DMS153 treated with DMSO at 0.1 percent for 48 hours (cell line): ENCODE results near the gene SYNDIG1.

Experiments used
- DNase-seq: peaks from one replicate; lab custom pipeline; 2025; ENCODE audit not compliant: unreplicated experiment; lab: John Stamatoyannopoulos, UW

Gene SYNDIG1

GRCh38 chr20:24669701-24670100 is 200.3 kb downstream of the SYNDIG1 start:
- DNase-seq = no peak

GRCh38 chr20:24670341-24670872 is 201.0 kb downstream of the SYNDIG1 start:
- no peak for DNase-seq

- DNase-seq = no peak
Measured at GRCh38 chr20:24670981-24671380, 201.6 kb downstream of the SYNDIG1 start.

DNA sequence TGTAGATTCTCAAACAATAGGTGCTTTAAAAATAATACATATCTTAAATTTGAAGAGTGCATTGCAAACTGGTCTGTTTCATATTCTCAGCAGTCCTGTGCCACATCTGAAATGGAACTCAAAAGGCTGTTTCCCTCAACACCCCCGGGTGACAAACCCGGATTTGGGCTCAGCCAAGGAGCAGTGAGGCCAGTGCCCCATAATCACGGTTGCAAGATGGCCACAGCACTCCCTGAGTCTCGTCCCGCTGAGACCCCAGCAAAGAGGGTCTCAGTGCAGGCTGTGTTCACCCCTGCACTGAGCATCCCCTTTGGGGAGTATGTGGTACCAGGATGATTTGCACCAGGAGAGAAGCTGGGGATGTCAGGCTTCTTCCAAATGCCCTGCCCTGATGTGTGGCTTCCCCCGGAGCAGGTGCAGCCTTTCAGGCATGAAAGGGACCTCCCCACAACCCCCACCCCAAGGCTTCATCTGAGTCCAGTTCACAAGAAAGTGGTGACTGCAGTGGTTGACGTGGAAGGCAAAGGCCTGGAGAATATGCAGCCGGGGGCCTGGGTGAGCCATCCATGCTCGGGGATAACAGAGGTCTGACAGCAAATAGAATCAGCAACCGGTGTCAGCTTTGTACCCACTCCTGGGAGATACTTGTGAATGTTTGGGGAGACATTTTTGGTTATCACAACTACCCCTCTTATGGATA is 202.9 kb downstream of the SYNDIG1 start:
- no peak for DNase-seq

DNA sequence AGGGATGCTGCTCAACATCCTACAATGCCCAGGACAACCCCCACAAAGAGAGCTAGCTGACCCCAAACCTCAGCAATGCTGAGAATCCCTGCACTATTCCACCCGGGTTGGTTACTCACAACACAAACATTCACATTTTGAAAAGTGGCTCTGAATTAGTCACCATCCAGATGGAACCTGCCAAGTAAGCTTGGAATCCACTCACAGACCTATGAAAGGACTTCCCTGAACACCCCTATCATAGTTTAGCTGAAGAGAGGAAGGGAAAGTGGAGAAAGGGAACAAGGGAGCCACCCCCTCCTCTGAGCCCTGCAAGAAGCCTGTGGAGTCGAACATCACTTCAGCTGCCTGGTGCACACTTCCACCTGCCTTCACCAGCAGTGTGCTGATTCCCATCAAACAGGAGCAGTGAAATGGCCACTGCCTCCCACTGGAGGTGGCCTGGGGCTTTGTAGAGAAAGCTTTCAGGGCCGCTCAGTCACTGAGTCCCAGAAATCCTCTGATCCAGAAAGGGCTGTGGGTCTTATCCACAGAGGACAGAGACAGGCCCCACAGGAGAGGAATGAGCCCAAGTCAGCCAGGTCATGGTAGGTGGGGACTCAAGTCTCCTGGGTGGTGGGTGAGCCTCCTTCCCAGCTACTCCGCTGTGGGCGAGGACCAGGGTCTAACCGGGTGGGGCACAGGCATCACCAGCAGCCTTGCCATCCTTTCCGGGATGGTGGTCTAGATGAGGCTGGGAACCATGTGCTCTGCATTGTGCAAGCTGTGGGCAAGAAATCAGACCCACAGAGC is 203.7 kb downstream of the SYNDIG1 start:
- no peak for DNase-seq

DNA sequence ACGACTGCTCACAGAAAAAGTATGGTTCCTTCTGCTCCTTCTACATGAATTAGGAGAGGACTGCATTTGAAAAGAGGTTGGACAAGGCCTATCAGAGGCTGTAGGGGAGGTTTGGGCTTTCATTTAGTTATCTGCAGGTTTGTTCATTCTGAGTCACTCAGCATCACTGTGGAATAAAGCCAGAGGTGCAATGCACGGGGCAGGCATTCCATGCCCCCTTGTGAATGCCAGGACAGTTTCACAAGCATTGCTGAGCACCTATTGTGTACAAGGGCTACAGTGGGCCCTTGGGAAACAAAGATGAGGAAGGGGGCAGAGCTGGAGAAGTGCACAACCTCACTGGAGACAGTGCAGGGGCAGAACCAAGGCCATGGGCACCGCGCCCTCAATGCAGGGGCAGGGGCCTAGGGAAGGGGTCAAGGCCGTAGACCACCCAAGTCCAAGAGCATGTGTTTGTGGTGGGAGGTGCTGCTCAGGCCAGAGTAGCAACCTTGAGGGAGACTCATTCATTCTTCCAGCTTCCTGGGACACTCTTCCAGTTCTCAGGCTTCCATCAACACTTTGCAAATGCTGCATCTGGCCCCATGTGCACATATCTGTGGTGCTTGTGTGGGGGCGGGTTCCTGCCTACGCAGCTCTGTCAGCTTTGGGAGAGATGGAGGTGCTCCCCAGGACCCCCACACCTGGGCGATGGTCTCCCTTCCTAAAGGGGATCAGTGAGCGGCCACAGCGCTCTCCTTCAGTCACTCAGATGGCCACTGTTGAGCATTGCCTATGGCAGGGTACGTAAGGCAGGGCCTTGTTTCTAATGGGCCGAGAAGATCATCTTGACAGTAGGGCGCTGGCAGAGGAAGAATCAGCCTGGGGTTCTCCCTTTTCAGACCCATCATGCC is 204.5 kb downstream of the SYNDIG1 start:
- DNase-seq = no peak

GRCh38 chr20:24674921-24675605 is 205.6 kb downstream of the SYNDIG1 start:
- no peak for DNase-seq

DNA sequence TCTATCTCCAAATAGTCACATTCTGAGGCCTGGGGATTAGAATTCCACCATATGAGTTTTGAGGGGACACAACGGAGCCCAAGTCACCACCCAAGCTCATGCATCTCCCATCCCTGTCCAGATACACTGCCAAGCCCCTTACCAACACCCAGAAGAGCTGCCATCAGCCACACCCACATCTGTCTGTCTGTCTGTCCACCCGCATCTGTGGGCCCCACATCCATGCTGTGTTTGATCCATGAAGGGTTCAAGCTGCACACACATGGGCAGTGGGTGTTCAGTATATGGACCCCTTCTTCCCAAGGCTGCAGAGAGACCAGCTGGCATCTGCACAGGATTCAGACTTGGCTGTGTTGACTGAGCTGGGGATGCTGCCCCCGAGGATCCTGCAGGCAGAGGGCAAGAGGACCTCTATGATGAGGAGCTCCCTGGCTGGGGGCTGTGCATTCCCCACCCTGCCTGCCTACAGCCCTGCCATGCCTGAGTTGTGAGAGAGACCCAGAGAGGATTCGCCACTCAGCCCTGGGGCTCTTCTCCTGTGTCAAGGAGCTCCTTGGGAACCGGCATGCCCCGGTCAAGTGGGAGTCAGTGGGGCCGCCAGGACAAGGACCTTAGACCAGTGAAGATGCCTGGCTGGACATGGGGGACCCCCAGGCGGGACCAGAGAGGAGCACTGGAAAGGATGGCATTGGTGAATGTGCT is 206.4 kb downstream of the SYNDIG1 start:
- no peak for DNase-seq

GRCh38 chr20:24676353-24676977 is 207.0 kb downstream of the SYNDIG1 start:
- no peak for DNase-seq

DNA sequence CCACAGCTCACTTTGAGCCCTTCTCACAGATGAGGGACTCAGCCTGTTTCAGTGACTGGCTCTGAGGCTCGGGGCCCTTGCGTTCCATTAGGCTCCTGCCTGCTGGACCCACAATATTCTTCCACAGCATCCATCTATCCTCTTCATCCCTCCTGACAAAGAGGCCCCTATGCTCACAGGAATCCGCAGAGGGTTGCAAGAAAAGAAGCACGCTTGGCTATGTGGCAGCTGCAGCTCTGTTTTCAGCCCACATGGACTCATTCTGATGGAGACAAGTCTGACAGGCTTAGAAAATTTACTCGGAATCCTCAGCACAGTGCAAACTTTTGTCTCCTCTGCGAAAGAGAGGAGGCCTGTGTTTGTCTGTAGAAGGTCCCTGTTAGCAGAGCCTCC is 207.5 kb downstream of the SYNDIG1 start:
- DNase-seq = no peak

DNA sequence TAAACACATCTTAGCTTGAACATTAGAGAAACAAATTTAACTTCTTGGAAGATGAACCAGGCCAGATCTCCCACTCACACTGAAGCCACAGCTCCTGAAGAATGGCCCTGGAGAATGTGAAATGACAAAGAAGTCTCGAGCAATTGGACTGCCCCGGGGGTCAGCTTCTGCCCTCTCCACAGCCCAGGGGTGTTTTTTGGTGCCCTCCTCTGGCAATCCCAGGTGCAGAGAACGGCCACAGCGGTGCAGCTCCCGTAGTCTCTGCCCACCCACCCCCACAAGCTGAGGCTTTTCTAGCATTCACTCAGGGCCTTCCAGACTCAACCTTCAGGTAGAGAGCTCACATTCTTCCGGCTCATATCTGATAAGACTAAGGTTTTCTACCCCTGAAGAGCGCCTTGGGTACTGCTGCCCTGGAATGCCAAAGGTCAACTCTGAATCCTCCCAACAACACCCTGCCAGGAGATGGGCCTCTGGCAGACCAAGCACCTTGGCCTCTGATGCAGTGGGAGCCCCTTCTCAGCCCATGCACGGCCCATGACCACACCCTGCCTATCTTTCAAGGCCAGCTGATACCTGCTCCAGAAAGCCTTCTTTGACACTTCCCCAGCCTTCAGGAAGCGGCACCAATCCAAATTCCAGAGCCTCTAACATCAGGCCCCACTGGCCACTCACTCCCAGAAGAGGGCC is 208.3 kb downstream of the SYNDIG1 start:
- no peak for DNase-seq

GRCh38 chr20:24678351-24679106 is 209.1 kb downstream of the SYNDIG1 start:
- no peak for DNase-seq

DNA sequence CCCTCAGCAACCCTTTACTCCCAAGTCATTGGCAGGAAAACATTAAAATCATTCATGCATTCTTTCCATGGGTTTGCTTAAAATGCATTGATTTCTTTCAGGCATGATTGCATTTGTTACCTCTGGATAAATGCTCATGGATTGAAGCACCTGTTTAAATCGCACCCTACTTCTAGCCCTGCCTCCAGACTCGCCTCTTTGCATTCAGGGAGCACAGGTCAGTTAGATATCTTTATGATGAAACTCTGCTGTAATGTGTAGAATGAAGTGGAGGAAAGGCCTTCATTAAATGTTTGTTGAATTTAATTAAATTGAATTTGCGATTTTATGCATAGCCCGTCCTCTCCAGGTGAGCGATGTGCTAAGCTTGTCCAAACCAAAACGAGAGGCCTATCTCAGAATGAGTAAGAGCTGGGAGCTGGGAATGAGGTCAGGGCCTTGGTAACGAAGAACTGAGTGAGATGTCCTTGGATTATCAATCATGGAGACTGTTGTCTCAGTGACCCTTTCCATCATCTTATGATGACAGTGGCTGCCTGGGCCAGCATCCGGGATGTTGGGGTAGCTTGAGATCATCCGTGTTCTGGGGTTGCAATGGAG is 210.1 kb downstream of the SYNDIG1 start:
- no peak for DNase-seq

- DNase-seq = no peak
Measured at GRCh38 chr20:24681634-24682495, 212.4 kb downstream of the SYNDIG1 start.

DNA sequence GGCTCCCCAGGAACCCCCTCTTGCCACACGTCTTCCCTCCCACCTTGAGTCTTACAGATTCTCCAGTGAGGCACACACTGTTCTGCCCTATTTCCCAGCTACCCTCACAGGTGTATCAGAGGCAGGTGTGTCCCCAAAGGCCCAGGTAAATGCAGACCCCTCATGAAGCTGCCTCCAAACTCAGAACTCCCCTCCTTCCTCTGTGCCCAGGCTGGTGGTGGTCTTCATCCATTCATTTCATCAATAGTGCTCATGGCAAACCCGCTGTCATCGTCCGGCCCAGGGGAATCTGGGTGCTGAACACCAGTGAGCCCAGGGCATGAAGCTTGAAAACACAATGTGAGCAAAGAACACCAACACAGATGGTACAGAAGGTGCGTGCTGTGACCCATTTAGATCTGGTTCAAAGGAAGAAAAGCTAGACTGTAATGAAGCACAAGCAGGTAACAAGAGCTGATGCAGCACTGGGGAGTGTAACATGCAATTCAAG is 213.1 kb downstream of the SYNDIG1 start:
- no peak for DNase-seq

- DNase-seq = no peak
Measured at GRCh38 chr20:24683676-24684075, 214.2 kb downstream of the SYNDIG1 start.

GRCh38 chr20:24684421-24684871 is 215.0 kb downstream of the SYNDIG1 start:
- no peak for DNase-seq
